ENCODE results near the gene TTLL13.
A peak's percentile ranks its signal among the peaks of the same experiment; 100 is the strongest.

TTLL13 gene

GRCh38 chr15:90230610-90231009 lies 18.7 kb upstream of the TTLL13 start:
- peaks cover 50% of the 10 kb centered on the region for H3K36me3 ChIP-seq (ENCODE audit: insufficient read depth, low read length)
- no peaks in the 10 kb centered on the region for H3K9me2 ChIP-seq (ENCODE audit: low read depth, low read length)
- no peaks in the 10 kb centered on the region for H3F3A ChIP-seq (ENCODE audit: insufficient read depth, low read length)
- no peak overlapping the region for H2AFZ ChIP-seq (ENCODE audit: low read length)
- peak overlapping the region; percentile 90 for H3K4me3 ChIP-seq (ENCODE audit: low read depth, low read length, poor library complexity, severe bottlenecking)
- H3K27me3 ChIP-seq (ENCODE audit: insufficient read depth, low read length) = no peaks in the 10 kb centered on the region
- TF ChIP-seq EZH2 (IDR thresholded peaks at IDR 0.05; ENCODE audit: borderline replicate concordance, low read length) (no peak), CTCF (IDR thresholded peaks at IDR 0.05; ENCODE audit: low read length) (no peak)
- H3K79me2 ChIP-seq (ENCODE audit: insufficient read depth, low read length) = no peaks in the 10 kb centered on the region
- peaks cover 39% of the 10 kb centered on the region for H3K4me1 ChIP-seq (ENCODE audit: insufficient read depth, low read length, severe bottlenecking)
- peak overlapping the region; percentile 71 for H3K27ac ChIP-seq (ENCODE audit: low read depth, low read length, poor library complexity, severe bottlenecking)
- no peaks in the 10 kb centered on the region for H4K20me1 ChIP-seq (ENCODE audit: insufficient read depth, low read length)
- peak overlapping the region; percentile 99 for H3K4me2 ChIP-seq (ENCODE audit: low read length)
- H3K9me3 ChIP-seq (ENCODE audit: low read length) = no peaks in the 10 kb centered on the region
- peak overlapping the region; percentile 86; the same call in 1 of the 2 replicates for H3K9ac ChIP-seq (ENCODE audit: low read length)

GRCh38 chr15:90231028-90232017 lies 18.0 kb upstream of the TTLL13 start:
- no peaks in the 10 kb centered on the region for H3K79me2 ChIP-seq (ENCODE audit: insufficient read depth, low read length)
- peaks cover 39% of the 10 kb centered on the region for H3K4me1 ChIP-seq (ENCODE audit: insufficient read depth, low read length, severe bottlenecking)
- H3F3A ChIP-seq (ENCODE audit: insufficient read depth, low read length) = no peaks in the 10 kb centered on the region
- H3K4me2 ChIP-seq (ENCODE audit: low read length) = peak overlapping the region; percentile 99
- no peak for TF ChIP-seq EZH2 (IDR thresholded peaks at IDR 0.05; ENCODE audit: borderline replicate concordance, low read length)
- no peak for TF ChIP-seq CTCF (IDR thresholded peaks at IDR 0.05; ENCODE audit: low read length)
- H3K27ac ChIP-seq (ENCODE audit: low read depth, low read length, poor library complexity, severe bottlenecking) = peak overlapping the region; percentile 71
- H3K4me3 ChIP-seq (ENCODE audit: low read depth, low read length, poor library complexity, severe bottlenecking) = peak overlapping the region; percentile 90
- H3K36me3 ChIP-seq (ENCODE audit: insufficient read depth, low read length) = peaks cover 43% of the 10 kb centered on the region
- peak overlapping the region; percentile 86; the same call in 1 of the 2 replicates for H3K9ac ChIP-seq (ENCODE audit: low read length)
- H3K9me3 ChIP-seq (ENCODE audit: low read length) = no peaks in the 10 kb centered on the region
- H3K27me3 ChIP-seq (ENCODE audit: insufficient read depth, low read length) = no peaks in the 10 kb centered on the region
- H4K20me1 ChIP-seq (ENCODE audit: insufficient read depth, low read length) = no peaks in the 10 kb centered on the region
- no peaks in the 10 kb centered on the region for H3K9me2 ChIP-seq (ENCODE audit: low read depth, low read length)
- no peak overlapping the region for H2AFZ ChIP-seq (ENCODE audit: low read length)

DNA sequence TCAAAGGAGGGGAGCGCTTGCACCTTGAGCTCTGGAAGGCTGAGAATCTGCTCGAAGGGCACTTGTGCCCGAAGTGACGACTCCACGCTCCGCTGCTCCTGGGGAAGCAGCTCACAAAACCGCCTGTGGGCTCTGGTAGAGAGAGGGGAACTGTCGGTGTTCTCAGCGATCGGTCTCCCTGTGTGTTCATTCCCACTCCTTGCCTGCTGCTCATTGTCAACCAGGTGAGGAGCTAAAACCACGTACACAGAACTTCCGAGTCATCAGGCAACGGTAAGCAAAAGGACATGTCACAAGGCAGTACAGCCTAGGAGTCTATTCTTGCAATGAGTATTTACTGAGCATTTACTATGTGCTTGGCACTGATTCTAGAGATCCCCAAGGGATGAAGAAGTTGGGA lies 17.2 kb upstream of the TTLL13 start:
- H3K9ac ChIP-seq (ENCODE audit: low read length) = peak overlapping the region; percentile 86; the same call in 1 of the 2 replicates
- H4K20me1 ChIP-seq (ENCODE audit: insufficient read depth, low read length) = no peaks in the 10 kb centered on the region
- peak overlapping the region; percentile 71 for H3K27ac ChIP-seq (ENCODE audit: low read depth, low read length, poor library complexity, severe bottlenecking)
- no peaks in the 10 kb centered on the region for H3K79me2 ChIP-seq (ENCODE audit: insufficient read depth, low read length)
- peaks cover 37% of the 10 kb centered on the region for H3K36me3 ChIP-seq (ENCODE audit: insufficient read depth, low read length)
- TF ChIP-seq CTCF (IDR thresholded peaks at IDR 0.05; ENCODE audit: low read length) = no peak
- no peak for TF ChIP-seq EZH2 (IDR thresholded peaks at IDR 0.05; ENCODE audit: borderline replicate concordance, low read length)
- no peaks in the 10 kb centered on the region for H3K27me3 ChIP-seq (ENCODE audit: insufficient read depth, low read length)
- H3K9me2 ChIP-seq (ENCODE audit: low read depth, low read length) = no peaks in the 10 kb centered on the region
- no peak overlapping the region for H2AFZ ChIP-seq (ENCODE audit: low read length)
- peak overlapping the region; percentile 99 for H3K4me2 ChIP-seq (ENCODE audit: low read length)
- peak overlapping the region; percentile 90 for H3K4me3 ChIP-seq (ENCODE audit: low read depth, low read length, poor library complexity, severe bottlenecking)
- no peaks in the 10 kb centered on the region for H3K9me3 ChIP-seq (ENCODE audit: low read length)
- H3F3A ChIP-seq (ENCODE audit: insufficient read depth, low read length) = no peaks in the 10 kb centered on the region
- peaks cover 39% of the 10 kb centered on the region for H3K4me1 ChIP-seq (ENCODE audit: insufficient read depth, low read length, severe bottlenecking)
